ENCODE results near the gene CAMSAP1.

- no peak for TF ChIP-seq CTCF (IDR thresholded peaks at IDR 0.05; ENCODE audit: low read depth, low read length)
- TF ChIP-seq EZH2phosphoT487 (IDR thresholded peaks at IDR 0.05; ENCODE audit: low read depth): no peak
These were observed 86.2 kb downstream of the CAMSAP1 start for GRCh38 chr9:135821116-135821515.

Data from OCI-LY3 (cell line).